CD4-positive, alpha-beta T cell treated with Interferon gamma for 1 hour (primary cell): Measurements from ENCODE around the gene GBX1.

Source experiments
- DNase-seq: peaks from one replicate; pipeline ENCODE4 v3.0.0-alpha.2; 2020

The GBX1 gene

GRCh38 chr7:151172273-151173141 lies 5.0 kb upstream of the GBX1 start:
- peak; percentile 77 for DNase-seq

GRCh38 chr7:151168787-151169162 lies 1.3 kb upstream of the GBX1 start:
- no peak for DNase-seq

- peak; percentile 41 for DNase-seq
These were observed 701 bp upstream of the GBX1 start for GRCh38 chr7:151168003-151168786.

- DNase-seq = no peak
These were observed 781 bp downstream of the GBX1 start for GRCh38 chr7:151166629-151167196.

GRCh38 chr7:151161757-151162156 lies 5.7 kb downstream of the GBX1 start:
- DNase-seq = no peak

- DNase-seq = no peak
These were observed 9.7 kb downstream of the GBX1 start for GRCh38 chr7:151157645-151158329.

- no peak for DNase-seq
These were observed 14.6 kb downstream of the GBX1 start for GRCh38 chr7:151152643-151153513.

- no peak for DNase-seq
These were observed 17.1 kb downstream of the GBX1 start for GRCh38 chr7:151150388-151150787.

GRCh38 chr7:151148319-151149259 lies 18.9 kb downstream of the GBX1 start:
- DNase-seq = no peak

- no peak for DNase-seq
These were observed 20.7 kb downstream of the GBX1 start for GRCh38 chr7:151146761-151147160.

- DNase-seq = no peak
These were observed 23.1 kb downstream of the GBX1 start for GRCh38 chr7:151144387-151144786.

- DNase-seq = no peak
These were observed 24.1 kb downstream of the GBX1 start for GRCh38 chr7:151143261-151144015.

- no peak for DNase-seq
These were observed 24.8 kb downstream of the GBX1 start for GRCh38 chr7:151142686-151143040.

GRCh38 chr7:151141855-151142685 lies 25.4 kb downstream of the GBX1 start:
- no peak for DNase-seq

- DNase-seq = no peak
These were observed 26.1 kb downstream of the GBX1 start for GRCh38 chr7:151141311-151141854.

GRCh38 chr7:151140826-151141225 lies 26.7 kb downstream of the GBX1 start:
- no peak for DNase-seq

- no peak for DNase-seq
These were observed 27.7 kb downstream of the GBX1 start for GRCh38 chr7:151139791-151140190.

GRCh38 chr7:151139071-151139790 lies 28.3 kb downstream of the GBX1 start:
- DNase-seq = no peak
